Osteoblast (primary cell): ENCODE measurements around the gene DYSF. TPM values are rescaled to one million over a fixed set of nuclear protein-coding genes. Genes with fewer than 3 reads are reported as not detected.

Source experiments
- DNase-seq: peaks from one replicate; pipeline ENCODE4 v3.0.0; 2011; ENCODE audit warnings: low spot score, mixed read lengths; ENCODE audit not compliant: insufficient read length; ENCODE audit errors: missing footprints
- H2AFZ ChIP-seq: 2 replicates; pipeline ENCODE4 v1.6.0; 2011; ENCODE audit warnings: mild to moderate bottlenecking, low read length
- H3K27ac ChIP-seq: 2 replicates; pipeline ENCODE4 v1.5.1; 2011; ENCODE audit warnings: mild to moderate bottlenecking, low read depth, low read length, moderate library complexity
- H3K27me3 ChIP-seq: 2 replicates; pipeline ENCODE4 v1.6.0; 2012; ENCODE audit warnings: mild to moderate bottlenecking, control low read depth, inconsistent platforms, low read length, moderate library complexity; ENCODE audit not compliant: insufficient read depth
- H3K36me3 ChIP-seq: 2 replicates; pipeline ENCODE4 v1.5.1; 2011; ENCODE audit warnings: mild to moderate bottlenecking, low read length, control low read depth, moderate library complexity; ENCODE audit not compliant: insufficient read depth
- H3K4me1 ChIP-seq: 2 replicates; pipeline ENCODE4 v1.5.1; 2011; ENCODE audit warnings: mild to moderate bottlenecking, low read length, control low read depth, moderate library complexity; ENCODE audit not compliant: insufficient read depth
- H3K4me2 ChIP-seq: 2 replicates; pipeline ENCODE4 v1.6.0; 2011; ENCODE audit warnings: mild to moderate bottlenecking, low read length; ENCODE audit not compliant: insufficient read depth
- H3K4me3 ChIP-seq: fragments of 200-600 bp; sonication (generic); 3 replicates; pipeline ENCODE4 v1.5.1; 2012; ENCODE audit warnings: mild to moderate bottlenecking, low read length, inconsistent platforms; ENCODE audit not compliant: insufficient read depth
- H3K79me2 ChIP-seq: 2 replicates; pipeline ENCODE4 v1.6.0; 2012; ENCODE audit warnings: mild to moderate bottlenecking, low read length, control low read depth, inconsistent platforms; ENCODE audit not compliant: insufficient read depth
- H3K9me3 ChIP-seq: 2 replicates; pipeline ENCODE4 v1.5.1; 2011; ENCODE audit warnings: low read depth, low read length, control low read depth
- H4K20me1 ChIP-seq: 2 replicates; pipeline ENCODE4 v1.6.0; 2012; ENCODE audit warnings: mild to moderate bottlenecking, low read length, control low read depth; ENCODE audit not compliant: insufficient read depth
- CTCF ChIP-seq: IDR thresholded peaks from 2 replicates; pipeline ENCODE4 v1.5.1; 2011; ENCODE audit warnings: mild to moderate bottlenecking, low read depth, low read length, moderate library complexity; ENCODE audit errors: extremely low read depth
- total RNA-seq: library from RNA; depleted of rRNA; stranded (reverse); fragments of >200 nt; gene quantifications from 2 replicates; pipeline ENCODE4 v1.2.3, GENCODE V29; 2012

The DYSF gene
- total RNA-seq, 1 donor: 4.3 TPM

- H3K27me3 ChIP-seq: peaks cover 8% of the 10 kb centered on the region
- no peaks in the 10 kb centered on the region for H3K79me2 ChIP-seq
- DNase-seq: peak; percentile 36
- H2AFZ ChIP-seq: no peak overlapping the region
- no peaks in the 10 kb centered on the region for H3K36me3 ChIP-seq
- H3K4me1 ChIP-seq: peaks cover 13% of the 10 kb centered on the region
- no peak overlapping the region for H3K4me2 ChIP-seq
- no peak for TF ChIP-seq CTCF
- no peak overlapping the region for H3K27ac ChIP-seq
- no peaks in the 10 kb centered on the region for H4K20me1 ChIP-seq
- no peak overlapping the region for H3K4me3 ChIP-seq
- no peaks in the 10 kb centered on the region for H3K9me3 ChIP-seq
These were observed 106.7 kb downstream of the DYSF start for GRCh38 chr2:71559828-71560637.

GRCh38 chr2:71560638-71561011 lies 107.3 kb downstream of the DYSF start:
- Histone ChIP-seq H3K9me3 (no peaks in the 10 kb centered on the region), H3K4me1 (peaks cover 15% of the 10 kb centered on the region), H3K27me3 (peaks cover 8% of the 10 kb centered on the region), H3K4me2 (no peak overlapping the region), H3K79me2 (no peaks in the 10 kb centered on the region), H4K20me1 (no peaks in the 10 kb centered on the region), H3K36me3 (no peaks in the 10 kb centered on the region), H3K27ac (no peak overlapping the region), H3K4me3 (no peak overlapping the region), H2AFZ (no peak overlapping the region)
- no peak for TF ChIP-seq CTCF
- peak; percentile 14 for DNase-seq

DNA sequence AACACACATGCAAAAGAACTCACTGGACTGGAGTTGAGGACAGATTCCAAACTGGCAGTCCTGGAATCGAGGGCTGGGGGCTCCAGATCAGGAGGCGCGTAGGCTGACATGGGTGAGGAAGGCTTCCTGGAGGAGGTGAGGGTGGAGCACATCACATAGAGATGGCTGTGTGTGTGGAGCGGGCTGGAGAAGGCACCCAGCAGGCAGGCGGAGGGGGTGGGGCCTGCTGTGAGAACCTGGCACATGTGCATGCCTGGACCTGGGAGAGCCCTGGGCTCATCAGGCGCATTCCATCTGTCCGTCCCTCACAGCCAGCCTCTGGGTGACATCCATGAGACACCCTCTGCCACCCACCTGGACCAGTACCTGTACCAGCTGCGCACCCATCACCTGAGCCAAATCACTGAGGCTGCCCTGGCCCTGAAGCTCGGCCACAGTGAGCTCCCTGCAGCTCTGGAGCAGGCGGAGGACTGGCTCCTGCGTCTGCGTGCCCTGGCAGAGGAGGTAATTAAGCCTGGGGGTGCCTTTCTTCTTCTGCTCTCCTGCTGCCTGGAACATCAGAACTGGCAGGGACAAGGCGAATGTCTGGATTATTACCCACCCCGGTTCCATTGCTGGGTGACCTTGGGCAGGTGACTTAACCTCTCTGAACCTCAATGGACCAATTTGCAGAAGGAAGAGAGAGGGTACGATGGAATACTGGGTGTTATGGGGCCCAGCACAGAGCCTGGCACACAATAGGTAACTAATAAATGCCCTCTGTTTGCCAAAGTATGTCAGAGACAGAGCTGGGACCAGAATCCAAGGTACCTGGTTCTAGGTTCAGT lies 108.3 kb downstream of the DYSF start:
- Histone ChIP-seq H2AFZ (no peak overlapping the region), H3K36me3 (no peaks in the 10 kb centered on the region), H3K4me1 (peaks cover 23% of the 10 kb centered on the region), H3K4me3 (no peak overlapping the region), H3K27ac (no peak overlapping the region), H3K79me2 (no peaks in the 10 kb centered on the region), H3K9me3 (no peaks in the 10 kb centered on the region), H3K27me3 (peaks cover 5% of the 10 kb centered on the region), H3K4me2 (no peak overlapping the region), H4K20me1 (no peaks in the 10 kb centered on the region)
- TF ChIP-seq CTCF: no peak
- peak; percentile 19 for DNase-seq

- H2AFZ ChIP-seq: no peak overlapping the region
- peaks cover 27% of the 10 kb centered on the region for H3K4me1 ChIP-seq
- H3K79me2 ChIP-seq: no peaks in the 10 kb centered on the region
- H3K9me3 ChIP-seq: no peaks in the 10 kb centered on the region
- peaks cover 6% of the 10 kb centered on the region for H3K27me3 ChIP-seq
- no peak for TF ChIP-seq CTCF
- H3K4me2 ChIP-seq: no peak overlapping the region
- H3K36me3 ChIP-seq: no peaks in the 10 kb centered on the region
- peak; percentile 82 for DNase-seq
- no peaks in the 10 kb centered on the region for H4K20me1 ChIP-seq
- no peak overlapping the region for H3K27ac ChIP-seq
- H3K4me3 ChIP-seq: no peak overlapping the region
These were observed 109.2 kb downstream of the DYSF start for GRCh38 chr2:71562518-71562917.
